H54 (cell line): ENCODE data around the gene SNX20.

Experiments used
- DNase-seq: peaks from one replicate; pipeline ENCODE4 v3.0.0; 2011; ENCODE audit warnings: low spot score, mixed read lengths; ENCODE audit not compliant: insufficient read length
- FAIRE-seq: peaks from 3 replicates; lab custom pipeline; 2011; peaks lifted over from hg19 to GRCh38; lab: Jason Lieb, UNC
- POLR2A ChIP-seq: IDR thresholded peaks from 2 replicates; pipeline ENCODE4 v1.6.1; 2011; ENCODE audit warnings: low read depth, mild to moderate bottlenecking, low read length

SNX20 gene

DNA sequence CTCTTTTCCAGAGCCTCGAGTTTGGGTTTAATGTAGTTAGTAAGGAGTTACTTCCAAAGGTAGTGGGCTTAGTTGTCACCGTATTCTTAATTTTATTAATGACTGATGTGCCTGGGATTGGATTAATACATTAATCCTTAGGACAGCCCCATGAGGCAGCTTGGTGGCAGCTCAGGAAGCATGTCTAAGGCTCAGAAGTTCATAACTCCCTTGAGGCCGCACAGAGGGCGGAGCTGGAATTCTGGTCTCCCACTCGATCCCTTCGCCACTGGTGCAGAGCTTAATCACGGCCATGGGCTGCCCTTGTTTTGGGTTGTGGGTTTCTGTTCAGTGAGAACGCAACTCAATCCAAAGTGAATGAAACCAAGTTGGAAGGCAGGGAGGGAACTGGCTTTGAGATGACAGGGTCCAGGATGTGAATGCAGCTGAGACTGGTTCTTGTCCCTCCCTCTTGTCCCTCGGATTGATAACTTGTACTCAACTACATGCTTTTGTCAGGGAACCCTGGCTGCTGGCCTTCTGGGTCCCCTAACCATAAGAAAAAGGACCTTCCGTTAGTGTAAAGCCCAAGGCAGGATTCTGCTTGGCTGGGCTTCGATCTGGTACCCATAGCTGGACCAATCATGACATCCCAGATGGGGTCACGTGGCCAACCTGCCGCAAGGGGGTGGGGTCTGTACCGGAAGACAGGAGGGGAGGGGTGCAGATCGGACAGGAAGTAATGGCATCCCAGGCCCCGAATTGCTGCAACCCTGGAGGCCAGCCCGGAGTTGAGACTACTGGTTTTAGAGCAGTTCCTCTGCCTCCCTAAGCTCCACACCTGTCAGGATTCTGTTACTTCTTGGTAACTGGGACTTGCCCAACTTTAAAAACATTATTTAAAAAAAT, 45.4 kb downstream of the SNX20 start:
- no peak for TF ChIP-seq POLR2A
- DNase-seq (no peak), FAIRE-seq (no peak)

- no peak for TF ChIP-seq POLR2A
- FAIRE-seq (no peak), DNase-seq (no peak)
These were observed 46.2 kb downstream of the SNX20 start for GRCh38 chr16:50634947-50635346.

GRCh38 chr16:50634090-50634489, 47.0 kb downstream of the SNX20 start:
- no peak for FAIRE-seq
- no peak for DNase-seq
- no peak for TF ChIP-seq POLR2A

GRCh38 chr16:50632927-50633800, 47.9 kb downstream of the SNX20 start:
- FAIRE-seq (no peak), DNase-seq (no peak)
- no peak for TF ChIP-seq POLR2A

DNA sequence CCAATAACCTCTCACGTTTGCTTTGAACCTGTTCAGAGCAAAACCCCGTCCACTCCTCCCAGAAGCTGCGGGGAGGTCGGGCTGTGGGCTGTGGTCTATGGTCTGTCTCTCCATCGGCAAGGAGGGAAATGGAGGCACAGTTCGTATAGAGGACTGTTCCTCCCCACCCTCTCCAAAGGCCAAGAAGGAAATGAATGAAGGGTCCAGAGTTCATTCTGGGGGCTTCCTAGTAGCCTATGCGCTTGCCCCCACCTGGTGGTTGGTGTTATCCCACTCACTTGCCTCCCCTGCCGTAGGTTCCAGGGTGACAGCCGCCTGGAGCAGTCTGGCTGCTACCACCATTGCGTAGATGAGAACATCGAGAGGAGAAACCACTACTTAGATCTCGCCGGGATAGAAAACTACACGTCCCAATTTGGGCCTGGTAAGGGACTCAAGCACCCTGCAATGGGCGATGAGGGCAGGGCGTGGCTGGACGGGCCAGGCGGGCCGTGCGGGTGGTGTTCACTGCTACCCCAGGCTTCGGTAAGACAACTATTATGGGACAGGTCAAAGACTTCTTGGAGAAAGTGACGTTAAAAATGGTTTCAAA, 49.0 kb downstream of the SNX20 start:
- DNase-seq (no peak), FAIRE-seq (no peak)
- TF ChIP-seq POLR2A: no peak

- FAIRE-seq: no peak
- no peak for TF ChIP-seq POLR2A
- DNase-seq: no peak
These were observed 49.7 kb downstream of the SNX20 start for GRCh38 chr16:50631249-50631984.

DNA sequence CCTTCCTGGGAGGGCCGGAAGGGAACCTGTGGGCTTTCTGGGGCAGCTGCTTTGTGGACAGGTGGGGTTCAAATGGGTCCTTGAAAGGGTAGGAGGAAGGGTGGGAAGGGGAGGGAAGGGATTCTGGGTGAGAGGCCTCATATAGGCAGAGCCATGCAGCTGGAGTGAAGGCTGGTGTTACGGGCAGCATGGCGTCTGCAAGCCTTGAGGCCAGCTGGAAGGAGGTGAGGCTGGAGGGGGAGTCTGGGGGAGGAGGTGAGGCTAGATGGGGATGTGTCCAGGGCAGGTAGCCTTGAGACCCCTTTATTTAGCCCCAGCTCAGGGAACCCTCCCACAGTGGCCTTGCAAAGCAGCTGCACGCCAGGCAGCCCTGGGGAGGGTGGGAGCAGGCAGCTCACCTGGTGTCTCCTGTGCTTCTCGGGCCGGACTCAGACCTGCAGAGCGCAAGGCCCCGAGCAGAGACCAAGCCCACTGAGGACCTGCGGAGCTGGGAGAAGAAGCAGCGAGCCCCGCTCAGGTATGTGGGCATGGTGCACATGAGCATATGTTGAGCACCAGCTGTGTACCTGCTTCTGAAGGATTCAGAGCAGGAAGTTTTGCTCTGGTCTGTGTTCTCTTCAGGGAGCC, 50.6 kb downstream of the SNX20 start:
- FAIRE-seq (no peak), DNase-seq (no peak)
- no peak for TF ChIP-seq POLR2A

GRCh38 chr16:50629334-50629733, 51.8 kb downstream of the SNX20 start:
- TF ChIP-seq POLR2A: no peak
- no peak for DNase-seq
- no peak for FAIRE-seq

GRCh38 chr16:50628156-50628802, 52.8 kb downstream of the SNX20 start:
- FAIRE-seq (no peak), DNase-seq (no peak)
- no peak for TF ChIP-seq POLR2A

DNA sequence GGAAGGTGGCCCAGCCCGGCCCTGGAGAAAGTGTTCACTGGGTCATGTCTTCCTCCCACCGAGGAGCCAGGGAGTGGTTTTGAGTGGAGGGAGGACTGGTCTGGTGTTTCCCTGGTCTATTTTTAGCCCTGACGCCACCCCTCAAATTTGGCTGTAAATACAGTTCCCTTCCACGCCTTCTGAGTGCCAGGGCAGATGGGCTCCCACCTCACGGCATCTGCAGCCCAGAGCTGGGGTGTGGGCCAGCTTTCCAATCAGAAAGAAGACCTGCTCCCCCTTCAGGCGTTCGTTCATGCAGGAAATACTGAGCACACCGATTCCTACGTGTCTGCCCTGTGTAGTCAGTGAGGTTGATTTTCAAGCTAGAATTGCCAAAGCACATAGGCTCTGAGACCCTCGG, 53.7 kb downstream of the SNX20 start:
- TF ChIP-seq POLR2A: no peak
- FAIRE-seq (no peak), DNase-seq (no peak)

- DNase-seq (no peak), FAIRE-seq (no peak)
- TF ChIP-seq POLR2A: no peak
These were observed 54.2 kb downstream of the SNX20 start for GRCh38 chr16:50626868-50627267.

GRCh38 chr16:50625374-50625773, 55.7 kb downstream of the SNX20 start:
- FAIRE-seq (no peak), DNase-seq (no peak)
- TF ChIP-seq POLR2A: no peak

- no peak for TF ChIP-seq POLR2A
- FAIRE-seq: no peak
- no peak for DNase-seq
These were observed 56.6 kb downstream of the SNX20 start for GRCh38 chr16:50624449-50624970.
